HK-2 (cell line): ENCODE data around the gene CRISPLD2.

ENCODE experiments used
- DNase-seq: peaks from one replicate; pipeline ENCODE4 v3.0.0-alpha.2; 2018; ENCODE audit not compliant: unreplicated experiment

Gene CRISPLD2

GRCh38 chr16:84952335-84953189 lies 132.8 kb downstream of the CRISPLD2 start:
- peak; percentile 81 for DNase-seq

- no peak for DNase-seq
Measured at GRCh38 chr16:84953190-84953746, 133.5 kb downstream of the CRISPLD2 start.

GRCh38 chr16:84955427-84955826 lies 135.6 kb downstream of the CRISPLD2 start:
- DNase-seq: no peak

GRCh38 chr16:84957192-84957591 lies 137.4 kb downstream of the CRISPLD2 start:
- no peak for DNase-seq

GRCh38 chr16:84957792-84958191 lies 138.0 kb downstream of the CRISPLD2 start:
- no peak for DNase-seq
